GM23338 (cell line): Measurements from ENCODE around the gene NEU3. TPM values are rescaled to one million over a fixed set of nuclear protein-coding genes. Genes with fewer than 3 reads are reported as not detected.

Experiments
- ATAC-seq: fragments of 200-7000 bp; cut with Tn5 transposase; 3 replicates; pipeline ENCODE4 v1.9.1; 2020
- DNase-seq: peaks from one replicate; pipeline ENCODE4 v3.0.0-alpha.2; 2015; ENCODE audit warnings: low spot score
- H2AFZ ChIP-seq: fragments of 200-600 bp; sonication (generic); 2 replicates; pipeline ENCODE4 v1.8.0; 2016; ENCODE audit warnings: antibody characterized with exemption, mild to moderate bottlenecking, moderate library complexity
- H3F3A ChIP-seq: fragments of 200-600 bp; sonication (generic); replicated peaks from 2 replicates; pipeline ENCODE4 v1.8.0; 2017; ENCODE audit warnings: antibody characterized with exemption, mixed run types, low read depth
- H3K27ac ChIP-seq: fragments of 200-600 bp; sonication (generic); 2 replicates; pipeline ENCODE4 v1.6.1; 2016; ENCODE audit warnings: low read depth
- H3K27me3 ChIP-seq: fragments of 200-600 bp; sonication (generic); 2 replicates; pipeline ENCODE4 v1.8.0; 2016; ENCODE audit warnings: mild to moderate bottlenecking, mixed run types, moderate library complexity; ENCODE audit not compliant: insufficient read depth
- H3K36me3 ChIP-seq: fragments of 200-600 bp; sonication (generic); 2 replicates; pipeline ENCODE4 v1.8.0; 2016; ENCODE audit warnings: mild to moderate bottlenecking; ENCODE audit not compliant: insufficient read depth
- H3K4me1 ChIP-seq: fragments of 200-600 bp; sonication (generic); 2 replicates; pipeline ENCODE4 v1.8.0; 2016; ENCODE audit warnings: mild to moderate bottlenecking, moderate library complexity; ENCODE audit not compliant: insufficient read depth
- H3K4me2 ChIP-seq: fragments of 200-600 bp; sonication (generic); 2 replicates; pipeline ENCODE4 v1.7.1; 2017; ENCODE audit warnings: mixed run types
- H3K4me3 ChIP-seq: fragments of 200-600 bp; sonication (generic); 2 replicates; pipeline ENCODE4 v1.6.1; 2016; ENCODE audit warnings: mixed run types
- H3K79me2 ChIP-seq: fragments of 200-600 bp; sonication (generic); replicated peaks from 2 replicates; pipeline ENCODE4 v1.8.0; 2017; ENCODE audit warnings: mild to moderate bottlenecking; ENCODE audit not compliant: insufficient read depth
- H3K9me2 ChIP-seq: fragments of 200-600 bp; sonication (generic); 2 replicates; pipeline ENCODE4 v1.8.0; 2017; ENCODE audit not compliant: insufficient read depth
- H4K20me1 ChIP-seq: fragments of 200-600 bp; sonication (generic); replicated peaks from 2 replicates; pipeline ENCODE4 v1.8.0; 2017; ENCODE audit warnings: mild to moderate bottlenecking; ENCODE audit not compliant: insufficient read depth
- H3K27ac Mint-ChIP-seq: 2 replicates; pipeline ENCODE4 v1.8.0; 2020; ENCODE audit warnings: inconsistent platforms, mild to moderate bottlenecking, moderate library complexity, mixed read lengths
- H3K27me3 Mint-ChIP-seq: 3 replicates; pipeline ENCODE4 v1.8.0; 2022; ENCODE audit warnings: low read depth, mild to moderate bottlenecking, moderate library complexity, mixed read lengths, inconsistent platforms; ENCODE audit not compliant: insufficient read depth, poor library complexity
- H3K36me3 Mint-ChIP-seq: 3 replicates; pipeline ENCODE4 v1.8.0; 2021; ENCODE audit warnings: low read depth, mild to moderate bottlenecking, inconsistent platforms, moderate library complexity, mixed read lengths
- H3K4me1 Mint-ChIP-seq: 3 replicates; pipeline ENCODE4 v1.8.0; 2020; ENCODE audit warnings: mild to moderate bottlenecking, inconsistent platforms, mixed read lengths
- H3K4me3 Mint-ChIP-seq: 3 replicates; pipeline ENCODE4 v1.8.0; 2021; ENCODE audit warnings: moderate library complexity, mild to moderate bottlenecking, inconsistent platforms, mixed read lengths
- H3K9me3 Mint-ChIP-seq: 3 replicates; pipeline ENCODE4 v1.8.0; 2020; ENCODE audit warnings: moderate library complexity, mild to moderate bottlenecking, inconsistent platforms, mixed read lengths
- CTCF ChIP-seq, 2 experiments: fragments of 200-600 bp in 1 of 2; sonication (generic) in 1 of 2; conservative IDR thresholded peaks; 2 replicates each; pipeline versions ENCODE4 v1.5.1 to v1.6.1; 2016 to 2017; ENCODE audit warnings: antibody characterized with exemption in 2 of 2, low read depth in 2 of 2, mild to moderate bottlenecking in 2 of 2, moderate library complexity in 1 of 2
- ETS1 ChIP-seq: IDR thresholded peaks from 2 replicates; pipeline ENCODE4 v1.6.1; 2016; ENCODE audit warnings: antibody characterized with exemption
- EZH2 ChIP-seq: fragments of 200-600 bp; sonication (generic); IDR thresholded peaks from one replicate; pipeline ENCODE4 v1.8.0; 2017; ENCODE audit warnings: antibody characterized with exemption, mild to moderate bottlenecking, low read depth; ENCODE audit not compliant: unreplicated experiment
- EZH2phosphoT487 ChIP-seq: fragments of 200-600 bp; sonication (generic); IDR thresholded peaks from one replicate; pipeline ENCODE4 v1.8.1; 2018; ENCODE audit warnings: antibody characterized with exemption; ENCODE audit not compliant: unreplicated experiment
- JUNB ChIP-seq: IDR thresholded peaks from one replicate; pipeline ENCODE4 v1.6.1; 2016; ENCODE audit warnings: antibody characterized with exemption; ENCODE audit not compliant: unreplicated experiment
- POLR2AphosphoS5 ChIP-seq: IDR thresholded peaks from 2 replicates; pipeline ENCODE4 v1.6.1; 2016; ENCODE audit warnings: antibody characterized with exemption, low read depth
- REST ChIP-seq: IDR thresholded peaks from one replicate; pipeline ENCODE4 v1.6.1; 2018; ENCODE audit warnings: antibody characterized with exemption; ENCODE audit not compliant: unreplicated experiment
- ZNF114 ChIP-seq: fragments of 250-450 bp; sonication (Bioruptor Pico); IDR thresholded peaks from 2 replicates; pipeline ENCODE4 v1.5.0; 2020; ENCODE audit warnings: mild to moderate bottlenecking, moderate library complexity
- ZNF331 ChIP-seq: fragments of 250-450 bp; sonication (Bioruptor Pico); IDR thresholded peaks from 2 replicates; pipeline ENCODE4 v1.5.0; 2020; ENCODE audit warnings: low read depth, mild to moderate bottlenecking, moderate library complexity
- polyA plus RNA-seq: library from polyadenylated mRNA; unstranded; fragments of >200 nt; fragmentation: Nextera tagmentation; extraction: Ambion mirVana; gene quantifications from 2 replicates; pipeline ENCODE4 v1.2.1, GENCODE V29; 2016
- total RNA-seq: library from RNA; depleted of rRNA; stranded (reverse); fragments of >200 nt; shearing (Covaris generic); gene quantifications from 2 replicates; pipeline ENCODE4 v1.2.3, GENCODE V29; 2014
- TF ChIP-seq, protein P1 (sequence below): fragments of 250-450 bp; sonication (Bioruptor Pico); IDR thresholded peaks from 2 replicates; pipeline ENCODE4 v1.5.0; 2020; ENCODE audit warnings: mild to moderate bottlenecking, moderate library complexity

NEU3 gene
- total and polyA plus RNA-seq, 2 experiments from 2014 or later: 2.8 to 25.9 TPM

DNA sequence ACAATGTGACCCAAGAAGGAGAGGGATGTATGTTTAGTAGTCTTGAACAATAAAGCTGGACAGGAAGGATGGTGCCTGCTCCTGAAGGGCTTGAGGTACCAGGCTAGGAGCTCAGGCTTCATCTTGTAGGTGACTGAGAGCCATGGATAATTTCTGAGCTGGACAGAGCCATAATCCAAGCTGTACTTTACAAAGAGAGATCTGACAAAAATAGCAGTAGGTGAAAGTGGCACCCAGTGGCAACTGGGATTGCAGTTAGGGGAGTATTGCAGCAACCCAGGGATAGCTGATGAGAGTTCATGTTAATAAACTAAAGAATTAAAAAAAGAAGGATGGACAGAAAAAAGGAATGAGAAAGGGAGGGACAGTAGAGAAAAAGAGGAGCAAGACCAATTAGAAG lies 47.2 kb upstream of the NEU3 start:
- Mint-ChIP-seq H3K27me3 (no peaks in the 10 kb centered on the region), H3K4me1 (no peaks in the 10 kb centered on the region), H3K36me3 (no peaks in the 10 kb centered on the region), H3K9me3 (no peaks in the 10 kb centered on the region), H3K27ac (no peak overlapping the region), H3K4me3 (no peak overlapping the region)
- Histone ChIP-seq H3K27me3 (no peaks in the 10 kb centered on the region), H3K9me2 (no peaks in the 10 kb centered on the region), H3F3A (no peaks in the 10 kb centered on the region), H3K4me3 (no peak overlapping the region), H3K79me2 (no peaks in the 10 kb centered on the region), H3K4me1 (no peaks in the 10 kb centered on the region), H4K20me1 (no peaks in the 10 kb centered on the region), H3K36me3 (no peaks in the 10 kb centered on the region), H3K4me2 (no peak overlapping the region), H3K27ac (no peak overlapping the region), H2AFZ (no peak overlapping the region)
- no peak for ATAC-seq
- no peak for DNase-seq
- no peak for TF ChIP-seq ETS1
- no peak for TF ChIP-seq ZNF331
- no peak for TF ChIP-seq JUNB
- no peak for TF ChIP-seq REST
- no peak for TF ChIP-seq CTCF (conservative IDR thresholded peaks at IDR 0.05; ENCODE audit: low read depth in 2 of 2)
- TF ChIP-seq, protein P1, sequence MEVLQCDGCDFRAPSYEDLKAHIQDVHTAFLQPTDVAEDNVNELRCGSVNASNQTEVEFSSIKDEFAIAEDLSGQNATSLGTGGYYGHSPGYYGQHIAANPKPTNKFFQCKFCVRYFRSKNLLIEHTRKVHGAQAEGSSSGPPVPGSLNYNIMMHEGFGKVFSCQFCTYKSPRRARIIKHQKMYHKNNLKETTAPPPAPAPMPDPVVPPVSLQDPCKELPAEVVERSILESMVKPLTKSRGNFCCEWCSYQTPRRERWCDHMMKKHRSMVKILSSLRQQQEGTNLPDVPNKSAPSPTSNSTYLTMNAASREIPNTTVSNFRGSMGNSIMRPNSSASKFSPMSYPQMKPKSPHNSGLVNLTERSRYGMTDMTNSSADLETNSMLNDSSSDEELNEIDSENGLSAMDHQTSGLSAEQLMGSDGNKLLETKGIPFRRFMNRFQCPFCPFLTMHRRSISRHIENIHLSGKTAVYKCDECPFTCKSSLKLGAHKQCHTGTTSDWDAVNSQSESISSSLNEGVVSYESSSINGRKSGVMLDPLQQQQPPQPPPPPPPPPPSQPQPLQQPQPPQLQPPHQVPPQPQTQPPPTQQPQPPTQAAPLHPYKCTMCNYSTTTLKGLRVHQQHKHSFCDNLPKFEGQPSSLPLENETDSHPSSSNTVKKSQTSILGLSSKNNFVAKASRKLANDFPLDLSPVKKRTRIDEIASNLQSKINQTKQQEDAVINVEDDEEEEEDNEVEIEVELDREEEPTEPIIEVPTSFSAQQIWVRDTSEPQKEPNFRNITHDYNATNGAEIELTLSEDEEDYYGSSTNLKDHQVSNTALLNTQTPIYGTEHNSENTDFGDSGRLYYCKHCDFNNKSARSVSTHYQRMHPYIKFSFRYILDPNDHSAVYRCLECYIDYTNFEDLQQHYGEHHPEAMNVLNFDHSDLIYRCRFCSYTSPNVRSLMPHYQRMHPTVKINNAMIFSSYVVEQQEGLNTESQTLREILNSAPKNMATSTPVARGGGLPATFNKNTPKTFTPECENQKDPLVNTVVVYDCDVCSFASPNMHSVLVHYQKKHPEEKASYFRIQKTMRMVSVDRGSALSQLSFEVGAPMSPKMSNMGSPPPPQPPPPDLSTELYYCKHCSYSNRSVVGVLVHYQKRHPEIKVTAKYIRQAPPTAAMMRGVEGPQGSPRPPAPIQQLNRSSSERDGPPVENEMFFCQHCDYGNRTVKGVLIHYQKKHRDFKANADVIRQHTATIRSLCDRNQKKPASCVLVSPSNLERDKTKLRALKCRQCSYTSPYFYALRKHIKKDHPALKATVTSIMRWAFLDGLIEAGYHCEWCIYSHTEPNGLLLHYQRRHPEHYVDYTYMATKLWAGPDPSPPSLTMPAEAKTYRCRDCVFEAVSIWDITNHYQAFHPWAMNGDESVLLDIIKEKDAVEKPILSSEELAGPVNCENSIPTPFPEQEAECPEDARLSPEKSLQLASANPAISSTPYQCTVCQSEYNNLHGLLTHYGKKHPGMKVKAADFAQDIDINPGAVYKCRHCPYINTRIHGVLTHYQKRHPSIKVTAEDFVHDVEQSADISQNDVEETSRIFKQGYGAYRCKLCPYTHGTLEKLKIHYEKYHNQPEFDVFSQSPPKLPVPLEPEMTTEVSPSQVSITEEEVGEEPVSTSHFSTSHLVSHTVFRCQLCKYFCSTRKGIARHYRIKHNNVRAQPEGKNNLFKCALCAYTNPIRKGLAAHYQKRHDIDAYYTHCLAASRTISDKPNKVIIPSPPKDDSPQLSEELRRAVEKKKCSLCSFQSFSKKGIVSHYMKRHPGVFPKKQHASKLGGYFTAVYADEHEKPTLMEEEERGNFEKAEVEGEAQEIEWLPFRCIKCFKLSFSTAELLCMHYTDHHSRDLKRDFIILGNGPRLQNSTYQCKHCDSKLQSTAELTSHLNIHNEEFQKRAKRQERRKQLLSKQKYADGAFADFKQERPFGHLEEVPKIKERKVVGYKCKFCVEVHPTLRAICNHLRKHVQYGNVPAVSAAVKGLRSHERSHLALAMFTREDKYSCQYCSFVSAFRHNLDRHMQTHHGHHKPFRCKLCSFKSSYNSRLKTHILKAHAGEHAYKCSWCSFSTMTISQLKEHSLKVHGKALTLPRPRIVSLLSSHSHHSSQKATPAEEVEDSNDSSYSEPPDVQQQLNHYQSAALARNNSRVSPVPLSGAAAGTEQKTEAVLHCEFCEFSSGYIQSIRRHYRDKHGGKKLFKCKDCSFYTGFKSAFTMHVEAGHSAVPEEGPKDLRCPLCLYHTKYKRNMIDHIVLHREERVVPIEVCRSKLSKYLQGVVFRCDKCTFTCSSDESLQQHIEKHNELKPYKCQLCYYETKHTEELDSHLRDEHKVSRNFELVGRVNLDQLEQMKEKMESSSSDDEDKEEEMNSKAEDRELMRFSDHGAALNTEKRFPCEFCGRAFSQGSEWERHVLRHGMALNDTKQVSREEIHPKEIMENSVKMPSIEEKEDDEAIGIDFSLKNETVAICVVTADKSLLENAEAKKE: no peak
- no peak for TF ChIP-seq EZH2
- TF ChIP-seq EZH2phosphoT487: no peak
- no peak for TF ChIP-seq POLR2AphosphoS5
- no peak for TF ChIP-seq ZNF114 (CRISPR knock-in tag)
